ENCODE measurements around the gene ZFYVE1.

- TF ChIP-seq CTCF (conservative IDR thresholded peaks at IDR 0.05): no peak
- TF ChIP-seq EZH2 (IDR thresholded peaks at IDR 0.05; ENCODE audit: low read depth): no peak
These were observed 106.9 kb downstream of the ZFYVE1 start for GRCh38 chr14:72920008-72920407.

All from PC-9 (cell line).